Right lobe of liver (tissue), 4 donors: ENCODE results near the gene TTC31.
"Not testable (repeated sequence)": the region's sequence is repeated elsewhere in the genome, so short reads cannot be mapped to it uniquely, and the experiment has no call there.

Source experiments
- POLR2A ChIP-seq: fragments of 450-650 bp; IDR thresholded peaks from one replicate; pipeline ENCODE4 v1.6.1; 2017; ENCODE audit warnings: antibody characterized with exemption, mild to moderate bottlenecking
- TF ChIP-seq, protein P1 (sequence below), 4 donors: fragments of 200-600 bp in 3 of 4; fragments of 450-650 bp in 1 of 4; IDR thresholded peaks; one replicate each; pipeline versions ENCODE4 v1.5.1 to v1.8.0; 2016 to 2022; ENCODE audit warnings: antibody characterized with exemption in 4 of 4, mild to moderate bottlenecking in 2 of 4
- donor health status: DM: no; HTN: no; CAD: no.
- donor health status: DM: no; HTN: no; CAD: no.
- donor health status: DM: no; HTN: yes; CAD: no.

DNA sequence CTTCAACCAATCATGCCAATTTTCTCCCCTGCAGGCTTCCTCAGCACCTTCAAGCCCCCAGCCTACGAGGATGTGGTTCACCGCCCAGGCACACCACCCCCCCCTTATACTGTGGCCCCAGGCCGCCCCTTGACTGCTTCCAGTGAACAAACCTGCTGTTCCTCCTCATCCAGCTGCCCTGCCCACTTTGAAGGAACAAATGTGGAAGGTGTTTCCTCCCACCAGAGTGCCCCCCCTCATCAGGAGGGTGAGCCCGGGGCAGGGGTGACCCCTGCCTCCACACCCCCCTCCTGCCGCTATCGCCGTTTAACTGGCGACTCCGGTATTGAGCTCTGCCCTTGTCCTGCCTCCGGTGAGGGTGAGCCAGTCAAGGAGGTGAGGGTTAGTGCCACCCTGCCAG, 22.7 kb upstream of the TTC31 start:
- not testable (repeated sequence) for TF ChIP-seq POLR2A
- TF ChIP-seq, protein P1, sequence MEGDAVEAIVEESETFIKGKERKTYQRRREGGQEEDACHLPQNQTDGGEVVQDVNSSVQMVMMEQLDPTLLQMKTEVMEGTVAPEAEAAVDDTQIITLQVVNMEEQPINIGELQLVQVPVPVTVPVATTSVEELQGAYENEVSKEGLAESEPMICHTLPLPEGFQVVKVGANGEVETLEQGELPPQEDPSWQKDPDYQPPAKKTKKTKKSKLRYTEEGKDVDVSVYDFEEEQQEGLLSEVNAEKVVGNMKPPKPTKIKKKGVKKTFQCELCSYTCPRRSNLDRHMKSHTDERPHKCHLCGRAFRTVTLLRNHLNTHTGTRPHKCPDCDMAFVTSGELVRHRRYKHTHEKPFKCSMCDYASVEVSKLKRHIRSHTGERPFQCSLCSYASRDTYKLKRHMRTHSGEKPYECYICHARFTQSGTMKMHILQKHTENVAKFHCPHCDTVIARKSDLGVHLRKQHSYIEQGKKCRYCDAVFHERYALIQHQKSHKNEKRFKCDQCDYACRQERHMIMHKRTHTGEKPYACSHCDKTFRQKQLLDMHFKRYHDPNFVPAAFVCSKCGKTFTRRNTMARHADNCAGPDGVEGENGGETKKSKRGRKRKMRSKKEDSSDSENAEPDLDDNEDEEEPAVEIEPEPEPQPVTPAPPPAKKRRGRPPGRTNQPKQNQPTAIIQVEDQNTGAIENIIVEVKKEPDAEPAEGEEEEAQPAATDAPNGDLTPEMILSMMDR (IDR thresholded peaks at IDR 0.05): not testable (repeated sequence)
